CD4-positive, alpha-beta T cell treated with Interleukin-17A for 1 hour (primary cell): ENCODE data around the gene ENPP3.
"Not testable (repeated sequence)": the region's sequence is repeated elsewhere in the genome, so short reads cannot be mapped to it uniquely, and the experiment has no call there.

Source experiments
- DNase-seq: peaks from one replicate; pipeline ENCODE4 v3.0.0-alpha.2; 2020

ENPP3 gene

DNA sequence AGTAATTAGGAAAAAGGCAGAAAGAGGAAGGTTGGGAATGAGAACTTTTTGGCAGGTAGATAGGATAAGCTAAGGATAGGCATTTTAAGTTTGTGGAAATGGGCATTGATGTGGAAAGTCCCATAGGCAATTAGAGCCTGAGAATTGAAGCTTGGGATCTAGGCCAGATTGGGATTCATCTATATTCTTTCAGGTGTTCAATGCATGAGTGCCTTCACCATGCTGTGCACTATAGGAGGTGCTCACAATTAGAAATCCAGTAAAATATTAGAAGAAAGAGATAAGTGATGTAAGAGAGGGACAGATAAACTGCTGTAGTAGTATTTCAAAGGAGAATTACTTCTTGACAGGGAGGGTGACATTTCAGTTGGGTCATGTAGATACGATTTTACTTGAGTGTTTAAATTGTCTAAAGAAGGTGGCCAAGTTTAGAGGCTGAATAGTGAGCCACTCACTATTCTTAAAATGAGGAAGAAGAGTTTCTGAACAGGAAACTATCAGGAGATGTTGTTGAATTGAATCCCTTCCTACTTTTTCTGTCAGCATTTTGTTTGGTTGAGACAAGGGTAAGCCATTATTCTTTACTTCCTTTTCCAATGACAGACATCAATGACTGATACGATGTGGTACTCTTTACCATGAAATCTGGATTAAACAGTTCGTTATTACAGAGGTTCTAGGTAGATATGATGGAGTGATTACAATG lies 104.7 kb downstream of the ENPP3 start:
- DNase-seq = no peak

DNA sequence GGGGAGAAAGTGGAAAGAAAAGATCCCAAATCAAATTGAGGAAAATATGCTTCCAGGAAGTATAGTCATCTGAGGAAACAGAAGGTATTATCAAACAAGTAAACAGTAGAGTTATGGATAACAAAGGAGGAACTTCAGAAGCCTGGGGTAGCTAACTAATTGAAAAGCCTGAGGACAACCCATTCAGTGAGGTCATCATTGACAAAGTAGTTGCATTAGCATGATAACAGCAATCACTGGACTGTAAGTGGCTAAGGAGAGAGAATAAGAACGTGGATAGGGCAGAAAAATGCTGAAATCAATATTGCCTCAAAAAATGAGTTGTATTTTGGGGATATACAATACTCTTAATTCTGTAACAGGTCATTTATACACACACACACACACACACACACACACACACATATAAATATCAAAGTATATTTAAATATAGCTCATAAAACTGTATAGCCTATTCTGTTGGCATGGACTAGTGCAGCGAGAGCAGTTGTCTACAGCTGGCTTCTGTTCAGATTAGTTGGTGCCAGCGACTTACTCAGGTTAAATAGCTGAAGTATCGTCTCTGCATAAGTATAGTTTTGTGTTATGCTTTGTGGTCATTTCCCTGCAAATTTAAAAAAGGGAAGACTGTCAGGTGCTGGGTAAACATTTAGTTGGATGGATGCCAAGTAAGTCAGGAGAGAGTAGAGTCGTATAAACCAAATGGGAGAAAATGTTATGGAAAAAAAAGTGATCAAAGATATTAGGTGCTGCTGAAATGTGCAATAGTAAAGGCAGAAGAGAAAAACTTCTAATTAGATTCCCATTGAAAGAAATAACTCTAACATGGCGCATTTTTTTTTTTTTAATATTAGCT lies 107.6 kb downstream of the ENPP3 start:
- no peak for DNase-seq

DNA sequence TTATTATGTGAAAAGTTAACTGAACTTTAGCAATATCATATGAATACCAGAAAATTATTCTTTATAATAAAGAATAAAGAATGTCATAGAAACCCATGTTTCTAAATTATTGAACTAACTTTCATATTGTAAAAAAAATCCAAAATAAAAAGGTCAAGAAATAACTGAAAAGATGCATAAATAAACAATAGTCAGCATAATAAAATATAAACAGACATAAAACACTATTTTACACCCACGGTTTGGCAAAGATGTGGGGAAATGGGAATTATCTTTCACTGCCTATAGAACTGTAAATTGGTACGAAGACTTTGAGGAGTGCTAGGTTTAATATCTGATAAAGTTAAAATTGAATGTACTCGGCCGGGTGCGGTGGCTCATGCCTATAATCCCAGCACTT lies 108.4 kb downstream of the ENPP3 start:
- no peak for DNase-seq

- DNase-seq = no peak
Observed at GRCh38 chr6:131747821-131748353, 110.8 kb downstream of the ENPP3 start.

- DNase-seq = no peak
Observed at GRCh38 chr6:131749023-131749422, 111.9 kb downstream of the ENPP3 start.

GRCh38 chr6:131751012-131751715 lies 114.1 kb downstream of the ENPP3 start:
- not testable (repeated sequence) for DNase-seq

GRCh38 chr6:131754088-131754487 lies 117.0 kb downstream of the ENPP3 start:
- DNase-seq = no peak

- DNase-seq = no peak
Observed at GRCh38 chr6:131754715-131755567, 117.8 kb downstream of the ENPP3 start.

DNA sequence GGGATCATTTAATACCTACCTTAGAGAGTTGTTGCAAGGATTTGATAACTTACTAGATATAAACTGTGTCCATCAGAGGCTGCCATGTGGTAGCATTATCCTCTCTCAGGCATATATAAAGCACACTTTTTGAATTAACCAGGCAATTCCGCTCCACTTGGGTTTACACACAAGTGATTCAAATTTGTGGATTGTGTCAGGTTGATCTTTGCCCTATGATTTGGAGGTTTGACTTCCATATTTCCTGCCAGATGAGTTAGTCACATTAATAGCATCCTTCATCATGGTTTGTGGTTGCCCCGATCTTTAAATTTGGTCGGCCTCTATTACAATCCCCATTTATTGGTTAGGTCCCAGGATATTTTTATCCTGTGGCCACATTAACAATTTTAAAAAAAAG lies 118.5 kb downstream of the ENPP3 start:
- DNase-seq = no peak

DNA sequence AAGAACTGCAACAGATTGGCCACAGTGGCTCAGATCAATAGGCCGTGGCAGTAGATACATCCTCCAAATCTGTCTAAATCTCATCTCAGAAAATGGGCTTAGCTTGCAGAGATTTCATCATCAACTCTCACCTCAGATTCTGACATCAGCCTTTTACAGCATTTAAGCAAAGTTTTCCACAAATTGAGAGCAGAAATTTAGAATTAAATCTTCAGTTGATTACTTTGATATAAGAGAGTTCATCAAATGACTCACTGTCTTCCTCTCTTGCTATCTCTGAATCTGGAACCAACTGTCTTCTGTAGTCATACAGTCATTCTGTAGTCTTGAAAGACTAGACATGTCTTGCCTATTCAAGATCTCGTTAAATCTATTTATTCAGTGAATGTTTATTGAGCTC lies 118.9 kb downstream of the ENPP3 start:
- DNase-seq = no peak

DNA sequence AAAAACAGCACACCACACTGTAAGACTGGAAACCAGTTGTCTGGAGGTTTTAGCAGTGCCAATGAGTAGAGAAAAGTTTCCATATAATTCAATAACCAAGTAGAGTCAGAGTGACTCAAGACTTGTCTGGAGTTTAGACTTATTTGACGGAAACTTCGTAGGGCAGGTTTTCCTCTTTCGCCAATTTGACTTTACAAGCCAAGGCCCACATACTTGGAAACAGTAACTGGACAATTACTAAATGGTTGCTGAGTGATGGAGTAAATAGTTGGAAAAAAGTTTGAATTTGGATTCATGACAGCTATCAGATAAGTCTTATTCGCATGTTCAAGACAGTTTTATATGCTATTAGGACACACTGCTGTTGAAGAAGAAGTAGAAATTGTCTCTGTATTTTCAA lies 121.8 kb downstream of the ENPP3 start:
- DNase-seq = no peak

- DNase-seq = no peak
Observed at GRCh38 chr6:131761060-131761761, 124.1 kb downstream of the ENPP3 start.

GRCh38 chr6:131761762-131762067 lies 124.6 kb downstream of the ENPP3 start:
- no peak for DNase-seq

- DNase-seq = no peak
Observed at GRCh38 chr6:131762984-131763383, 125.9 kb downstream of the ENPP3 start.

GRCh38 chr6:131763749-131764148 lies 126.6 kb downstream of the ENPP3 start:
- DNase-seq = no peak

DNA sequence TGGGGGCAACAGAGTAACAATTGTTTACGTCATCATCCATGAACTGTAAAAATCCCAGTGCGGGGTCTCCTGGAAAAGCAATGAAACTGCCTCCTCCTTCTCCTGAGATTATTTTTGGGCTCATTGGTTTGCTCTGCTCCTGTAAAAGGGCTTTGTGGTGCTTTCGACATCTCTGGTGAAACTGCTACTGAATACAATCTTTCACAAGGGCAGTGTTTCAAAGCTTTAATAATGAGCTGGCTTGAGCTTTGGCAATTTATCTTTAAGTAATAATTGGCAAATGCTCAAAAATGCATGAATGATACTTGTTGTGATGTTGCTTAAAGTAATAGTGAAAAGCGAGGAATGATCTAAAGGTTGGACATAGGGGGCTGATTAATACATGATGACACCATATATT lies 127.2 kb downstream of the ENPP3 start:
- DNase-seq = no peak

DNA sequence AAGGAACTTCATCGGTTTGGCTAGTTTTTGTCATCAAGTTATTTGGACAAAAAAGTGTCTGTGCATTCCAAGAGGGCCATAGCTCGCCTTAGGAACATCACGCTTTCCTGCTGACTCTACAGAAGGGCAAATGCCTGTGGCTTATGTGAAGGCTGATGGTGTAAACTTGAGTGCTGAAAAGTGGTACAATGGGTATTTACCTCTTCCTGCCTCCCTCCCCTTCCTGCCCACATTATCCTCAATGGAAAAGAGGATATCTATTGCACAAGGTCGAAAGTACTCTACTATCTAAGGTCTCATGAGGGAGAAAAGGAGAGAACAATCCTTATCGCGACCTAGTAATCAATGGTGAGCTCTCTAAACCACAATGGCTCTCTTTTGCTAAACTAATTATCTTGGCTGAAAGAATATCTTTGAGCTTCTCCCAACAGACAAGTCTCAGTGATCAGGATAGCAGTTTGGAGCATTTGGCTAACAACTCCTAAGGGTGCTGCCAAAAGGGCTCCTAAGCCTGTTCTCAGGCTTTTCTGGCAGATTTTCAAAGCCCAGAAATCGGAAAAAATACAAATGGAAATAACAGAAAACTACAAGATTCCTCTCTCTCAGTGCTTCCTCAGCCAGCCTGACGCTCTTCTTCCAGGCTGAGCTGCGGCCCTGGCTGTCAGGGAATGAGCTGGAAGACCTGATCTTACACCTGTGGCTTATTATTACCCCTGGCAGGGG lies 128.1 kb downstream of the ENPP3 start:
- no peak for DNase-seq

DNA sequence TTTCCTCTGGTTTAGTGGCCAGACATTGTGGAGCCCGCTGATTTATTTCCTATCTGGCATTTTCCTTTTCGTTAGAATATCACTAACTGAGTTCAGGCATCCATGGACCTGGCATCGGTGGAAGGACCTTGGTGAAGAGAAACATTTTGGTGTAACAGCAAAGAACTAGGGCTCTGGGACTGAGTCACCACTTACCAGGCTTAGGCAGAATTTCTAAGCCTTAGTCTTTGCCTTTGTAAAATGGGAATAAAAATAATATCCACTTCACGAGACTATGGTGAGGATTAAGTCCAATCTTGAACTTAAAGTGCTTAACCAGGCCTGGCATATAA lies 128.7 kb downstream of the ENPP3 start:
- no peak for DNase-seq

DNA sequence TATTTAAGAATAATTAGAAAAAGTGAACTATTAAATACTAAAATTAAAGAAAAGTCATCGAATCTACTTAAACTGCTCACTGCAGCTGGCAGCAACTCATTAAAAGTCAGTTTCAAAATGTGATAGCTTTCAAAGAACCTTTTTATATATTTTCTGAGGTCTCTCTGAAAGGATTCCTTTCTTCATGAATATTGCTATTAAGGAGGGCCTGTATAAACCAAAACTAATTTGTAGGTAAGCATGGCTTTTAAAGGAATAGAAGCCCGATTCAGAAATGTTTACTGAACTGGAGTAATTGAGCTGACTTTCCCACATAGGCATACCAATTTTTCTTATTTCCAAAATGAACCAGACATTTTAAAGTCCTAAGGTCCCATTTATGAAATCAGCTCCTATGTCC lies 129.5 kb downstream of the ENPP3 start:
- DNase-seq = no peak

DNA sequence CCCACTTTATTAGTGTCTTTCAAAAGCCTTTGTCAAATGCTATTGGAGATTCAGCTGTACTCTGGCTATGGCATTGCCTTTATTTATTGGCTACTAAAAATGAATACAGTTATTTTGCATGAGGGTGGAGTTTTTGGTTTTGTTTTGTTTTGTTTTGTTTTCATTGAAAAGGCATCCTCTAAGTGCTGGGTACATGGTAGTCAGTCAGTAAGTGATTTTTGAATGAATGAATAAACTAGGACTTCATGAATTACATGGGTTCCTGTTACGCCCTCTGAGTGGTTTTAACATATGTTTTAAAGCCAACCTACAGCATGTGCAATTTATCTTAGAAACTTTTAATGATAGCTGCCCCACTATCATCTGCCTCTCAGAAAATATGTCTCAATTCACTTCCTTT lies 131.9 kb downstream of the ENPP3 start:
- no peak for DNase-seq

DNA sequence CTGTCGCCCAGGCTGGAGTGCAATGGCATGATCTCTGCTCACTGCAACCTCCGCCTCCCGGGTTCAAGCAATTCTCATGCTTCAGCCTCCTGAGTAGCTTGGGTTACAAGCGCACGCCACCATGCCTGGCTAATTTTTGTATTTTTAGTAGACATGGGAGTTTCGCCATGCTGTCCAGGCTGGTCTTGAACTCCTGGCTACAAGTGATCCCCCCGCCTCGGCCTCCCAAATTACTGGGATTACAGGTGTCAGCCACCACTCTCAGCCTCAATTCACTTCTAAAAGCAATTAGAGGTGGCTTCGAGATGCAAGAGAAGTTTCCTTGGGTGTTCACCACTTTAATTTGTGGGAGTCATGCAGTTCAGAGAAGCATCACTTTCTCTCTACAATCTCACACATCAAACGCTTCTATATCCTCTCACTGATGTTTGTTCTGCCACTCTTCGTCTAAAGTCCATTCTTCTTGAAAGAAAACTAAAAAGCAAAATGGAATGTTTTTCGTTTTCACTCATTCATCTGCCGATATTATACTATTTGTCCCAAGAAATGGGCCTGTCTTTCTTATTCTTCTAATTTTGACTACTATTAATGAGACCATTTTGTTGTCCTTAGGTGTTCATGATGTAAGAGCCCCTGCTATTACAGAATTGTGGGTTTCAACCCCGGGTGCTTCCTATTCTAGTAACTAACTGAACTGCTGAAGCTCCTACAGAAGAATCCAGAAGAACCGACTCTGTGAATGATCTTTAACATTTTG lies 132.5 kb downstream of the ENPP3 start:
- DNase-seq = no peak
